SK-N-SH (cell line): ENCODE measurements around the gene GNA15. TPM values are rescaled to one million over a fixed set of nuclear protein-coding genes. Genes with fewer than 3 reads are reported as not detected.

Source experiments
- CTCF ChIA-PET: fragments of 300-600, 350-600 bp; formaldehyde crosslinking; extraction: SDS; loops from one replicate; lab custom pipeline; 2021; lab: Yijun Ruan, JAX
- POLR2A ChIA-PET: fragments of 350-600 bp; sonication (Branson Sonifier 250); formaldehyde crosslinking; extraction: SDS; loops from one replicate; lab custom pipeline; 2020; ENCODE audit warnings: antibody characterized with exemption, inconsistent platforms; lab: Yijun Ruan, JAX
- DNase-seq: peaks from one replicate; pipeline ENCODE4 v3.0.0; 2012
- H2AFZ ChIP-seq: fragments of 200-600 bp; sonication (generic); 2 replicates; pipeline ENCODE4 v1.8.1; 2016; ENCODE audit warnings: antibody characterized with exemption, mild to moderate bottlenecking, low read depth
- H3F3A ChIP-seq: fragments of 200-600 bp; sonication (generic); replicated peaks from 2 replicates; pipeline ENCODE3; 2016; ENCODE audit warnings: antibody characterized with exemption, mild to moderate bottlenecking; ENCODE audit not compliant: insufficient read depth
- H3K27ac ChIP-seq, 2 experiments: fragments of 200-500 bp in 1 of 2; fragments of 200-600 bp in 1 of 2; sonication (Bioruptor generic) in 1 of 2; sonication (generic), shearing (Covaris generic) in 1 of 2; 2 replicates each; pipeline versions ENCODE4 v1.5.1 to v1.6.1; 2014 to 2016; ENCODE audit warnings: low read depth in 2 of 2, inconsistent platforms in 1 of 2, low read length in 1 of 2, mild to moderate bottlenecking in 1 of 2, mixed read lengths in 1 of 2
- H3K27me3 ChIP-seq: fragments of 200-600 bp; sonication (generic), shearing (Covaris generic); 2 replicates; pipeline ENCODE4 v1.6.1; 2016; ENCODE audit warnings: mixed run types; ENCODE audit not compliant: insufficient read depth
- H3K36me3 ChIP-seq, 2 experiments: fragments of 200-500 bp in 1 of 2; fragments of 200-600 bp in 1 of 2; sonication (Bioruptor generic) in 1 of 2; sonication (generic) in 1 of 2; replicated peaks in 1 of 2; 2 replicates each; pipeline versions ENCODE3 to v1.5.1; 2014 to 2016; ENCODE audit warnings: low read length in 1 of 2, mild to moderate bottlenecking in 1 of 2; ENCODE audit not compliant: insufficient read depth in 2 of 2, control insufficient read depth in 1 of 2
- H3K4me1 ChIP-seq, 2 experiments: fragments of 200-500 bp in 1 of 2; fragments of 200-600 bp in 1 of 2; sonication (Bioruptor generic) in 1 of 2; sonication (generic), shearing (Covaris generic) in 1 of 2; 2 replicates each; pipeline versions ENCODE4 v1.5.1 to v1.6.1; 2014 to 2016; ENCODE audit warnings: low read depth in 1 of 2, low read length in 1 of 2, mixed run types in 1 of 2; ENCODE audit not compliant: insufficient read depth in 2 of 2, control insufficient read depth in 1 of 2
- H3K4me2 ChIP-seq: fragments of 200-600 bp; sonication (generic), shearing (Covaris generic); 2 replicates; pipeline ENCODE4 v1.6.1; 2017; ENCODE audit warnings: mixed run types
- H3K4me3 ChIP-seq, 2 experiments: fragments of 200-500 bp in 1 of 2; fragments of 200-600 bp in 1 of 2; sonication (Bioruptor generic) in 1 of 2; sonication (generic), shearing (Covaris generic) in 1 of 2; 2 replicates each; pipeline versions ENCODE4 v1.5.1 to v1.8.1; 2014 to 2016; ENCODE audit warnings: low read depth in 2 of 2, inconsistent platforms in 1 of 2, low read length in 1 of 2, mild to moderate bottlenecking in 1 of 2, mixed read lengths in 1 of 2, moderate library complexity in 1 of 2
- H3K79me2 ChIP-seq: fragments of 200-600 bp; sonication (generic); 2 replicates; pipeline ENCODE4 v1.8.1; 2017; ENCODE audit warnings: mild to moderate bottlenecking; ENCODE audit not compliant: insufficient read depth
- H3K9ac ChIP-seq: fragments of 200-600 bp; sonication (generic); 2 replicates; pipeline ENCODE4 v1.6.1; 2017; ENCODE audit warnings: mixed run types
- H3K9me2 ChIP-seq: fragments of 200-600 bp; sonication (generic); 2 replicates; pipeline ENCODE4 v1.6.1; 2017; ENCODE audit warnings: mixed run types
- H3K9me3 ChIP-seq: fragments of 200-600 bp; sonication (generic); 2 replicates; pipeline ENCODE4 v1.6.1; 2017; ENCODE audit warnings: mixed run types, mild to moderate bottlenecking, moderate library complexity
- H4K20me1 ChIP-seq: fragments of 200-600 bp; sonication (generic); 2 replicates; pipeline ENCODE4 v1.6.1; 2017; ENCODE audit warnings: mild to moderate bottlenecking, mixed run types; ENCODE audit not compliant: insufficient read depth
- CHD2 ChIP-seq: fragments of 150-350 bp; IDR thresholded peaks from 2 replicates; pipeline ENCODE4 v1.6.1; 2018; ENCODE audit warnings: low read length; ENCODE audit not compliant: partially characterized antibody
- EP300 ChIP-seq, 2 experiments: IDR thresholded peaks; 2 replicates each; pipeline versions ENCODE4 v1.4.0 to v1.6.1; 2012; ENCODE audit warnings: borderline replicate concordance in 1 of 2, low read depth in 1 of 2, low read length in 1 of 2
- EZH2phosphoT487 ChIP-seq: fragments of 200-600 bp; sonication (generic); IDR thresholded peaks from 2 replicates; pipeline ENCODE4 v1.6.1; 2017; ENCODE audit warnings: low read depth, mixed run types, mild to moderate bottlenecking, antibody characterized with exemption, moderate library complexity, borderline replicate concordance
- FOSL2 ChIP-seq: IDR thresholded peaks from 2 replicates; pipeline ENCODE4 v1.4.0; 2012; ENCODE audit warnings: low read depth, mild to moderate bottlenecking, moderate library complexity, borderline replicate concordance
- FOXJ3 ChIP-seq: sonication (generic); formaldehyde crosslinking; IDR thresholded peaks from 2 replicates; pipeline ENCODE4 v1.5.1; 2020; ENCODE audit warnings: mild to moderate bottlenecking, missing genetic modification reagents
- GABPA ChIP-seq: IDR thresholded peaks from 2 replicates; pipeline ENCODE4 v1.4.0; 2012; ENCODE audit warnings: low read depth, mild to moderate bottlenecking
- GATA2 ChIP-seq: sonication (generic); formaldehyde crosslinking; IDR thresholded peaks from 2 replicates; pipeline ENCODE4 v1.5.0; 2020; ENCODE audit warnings: mild to moderate bottlenecking, missing genetic modification reagents
- JUND ChIP-seq: IDR thresholded peaks from 2 replicates; pipeline ENCODE4 v1.4.0; 2012
- MXI1 ChIP-seq: IDR thresholded peaks from 2 replicates; pipeline ENCODE4 v1.6.1; 2012; ENCODE audit warnings: mild to moderate bottlenecking, low read depth, low read length, improper control_type of control experiment
- NFIC ChIP-seq: IDR thresholded peaks from 2 replicates; pipeline ENCODE4 v1.4.0; 2012; ENCODE audit warnings: borderline replicate concordance
- PBX3 ChIP-seq: IDR thresholded peaks from 2 replicates; pipeline ENCODE4; 2012
- POLR2AphosphoS5 ChIP-seq: IDR thresholded peaks from 2 replicates; pipeline ENCODE4 v1.6.1; 2012; ENCODE audit warnings: low read depth, low read length
- RAD21 ChIP-seq: IDR thresholded peaks from 2 replicates; pipeline ENCODE4 v1.6.1; 2012; ENCODE audit warnings: mild to moderate bottlenecking, low read length
- RFX5 ChIP-seq: IDR thresholded peaks from 2 replicates; pipeline ENCODE4 v1.6.1; 2012; ENCODE audit warnings: mild to moderate bottlenecking, improper control_type of control experiment, low read length
- SIN3A ChIP-seq: IDR thresholded peaks from 2 replicates; pipeline ENCODE4 v1.6.1; 2012; ENCODE audit warnings: low read depth, mild to moderate bottlenecking, low read length, moderate library complexity, borderline replicate concordance
- SMC3 ChIP-seq: IDR thresholded peaks from 2 replicates; pipeline ENCODE4 v1.6.1; 2012; ENCODE audit warnings: low read depth, low read length, improper control_type of control experiment
- TAF1 ChIP-seq: IDR thresholded peaks from 2 replicates; pipeline ENCODE4 v1.6.1; 2012; ENCODE audit warnings: low read depth, mild to moderate bottlenecking, low read length, moderate library complexity, borderline replicate concordance
- TCF12 ChIP-seq: IDR thresholded peaks from 2 replicates; pipeline ENCODE4 v1.4.0; 2012
- TEAD4 ChIP-seq: IDR thresholded peaks from 2 replicates; pipeline ENCODE4 v1.4.0; 2012; ENCODE audit warnings: mild to moderate bottlenecking, borderline replicate concordance; ENCODE audit not compliant: insufficient read depth
- YY1 ChIP-seq: IDR thresholded peaks from 2 replicates; pipeline ENCODE4 v1.4.0; 2012; ENCODE audit warnings: low read depth, mild to moderate bottlenecking
- ZBTB33 ChIP-seq: IDR thresholded peaks from 2 replicates; pipeline ENCODE4 v1.4.0; 2012; ENCODE audit warnings: low read depth, borderline replicate concordance
- WGBS: methylation state at CpG from one replicate; pipeline ENCODE4 v1.1.6; 2017; ENCODE audit warnings: low lambda C conversion rate; 5-methylcytosine and 5-hydroxymethylcytosine counted together
- polyA plus RNA-seq, 3 experiments: library from polyadenylated mRNA; depleted of rRNA; stranded (reverse); fragments of >200 nt; gene quantifications; 2 replicates each; pipeline ENCODE4 v1.2.3, GENCODE V29; 2012
- TF ChIP-seq, protein P1 (sequence below): fragments of 150-350 bp; IDR thresholded peaks from 2 replicates; pipeline ENCODE4 v1.6.1; 2017; ENCODE audit warnings: antibody characterized with exemption, low read length, low read depth, borderline replicate concordance
- TF ChIP-seq, protein P2 (sequence below): IDR thresholded peaks from 2 replicates; pipeline ENCODE4 v1.4.0; 2012; ENCODE audit warnings: low read depth, borderline replicate concordance

GNA15 gene
- polyA plus RNA-seq, 1 of the 3 experiments (the other 2 are of a cell fraction) = 0.05 TPM

GRCh38 chr19:3210347-3211017, 74.6 kb downstream of the GNA15 start (continued):
- TF ChIP-seq, protein P1, sequence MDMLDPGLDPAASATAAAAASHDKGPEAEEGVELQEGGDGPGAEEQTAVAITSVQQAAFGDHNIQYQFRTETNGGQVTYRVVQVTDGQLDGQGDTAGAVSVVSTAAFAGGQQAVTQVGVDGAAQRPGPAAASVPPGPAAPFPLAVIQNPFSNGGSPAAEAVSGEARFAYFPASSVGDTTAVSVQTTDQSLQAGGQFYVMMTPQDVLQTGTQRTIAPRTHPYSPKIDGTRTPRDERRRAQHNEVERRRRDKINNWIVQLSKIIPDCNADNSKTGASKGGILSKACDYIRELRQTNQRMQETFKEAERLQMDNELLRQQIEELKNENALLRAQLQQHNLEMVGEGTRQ = no peak
- TF ChIP-seq RAD21 (peak; percentile 42), NFIC (no peak)

GRCh38 chr19:3211191-3211590, 75.4 kb downstream of the GNA15 start:
- WGBS = 67% methylated on average over 8 of the region's 12 CpGs
- POLR2A ChIA-PET = no interaction called here
- Histone ChIP-seq H2AFZ (no peak overlapping the region), H3K9me2 (no peaks in the 10 kb centered on the region), H3K9ac (no peak overlapping the region), H3F3A (no peaks in the 10 kb centered on the region), H3K4me3 (no peak overlapping the region), H3K9me3 (no peaks in the 10 kb centered on the region), H3K27me3 (no peaks in the 10 kb centered on the region), H3K79me2 (no peaks in the 10 kb centered on the region), H3K36me3 (peaks cover 5 to 11% of the 10 kb centered on the region in 2 experiments)
- TF ChIP-seq EP300 (IDR thresholded peaks at IDR 0.05; ENCODE audit: borderline replicate concordance in 1 of 2, low read depth in 1 of 2, low read length in 1 of 2) = no peak
- TF ChIP-seq FOXJ3 (CRISPR knock-in tag) = no peak
- no peak for TF ChIP-seq PBX3
- TF ChIP-seq CHD2 = no peak
- TF ChIP-seq SMC3 = no peak
- no peak for TF ChIP-seq GABPA
- no peak for TF ChIP-seq JUND
- TF ChIP-seq RFX5 = no peak
- TF ChIP-seq ZBTB33 = no peak
- TF ChIP-seq TAF1 = no peak
- TF ChIP-seq TCF12 = no peak
- TF ChIP-seq TEAD4 = no peak
- no peak for TF ChIP-seq MXI1
- no peak for TF ChIP-seq SIN3A
- TF ChIP-seq GATA2 (CRISPR knock-in tag) = no peak
- no peak for TF ChIP-seq EZH2phosphoT487
- no peak for TF ChIP-seq POLR2AphosphoS5
- TF ChIP-seq, protein P2, sequence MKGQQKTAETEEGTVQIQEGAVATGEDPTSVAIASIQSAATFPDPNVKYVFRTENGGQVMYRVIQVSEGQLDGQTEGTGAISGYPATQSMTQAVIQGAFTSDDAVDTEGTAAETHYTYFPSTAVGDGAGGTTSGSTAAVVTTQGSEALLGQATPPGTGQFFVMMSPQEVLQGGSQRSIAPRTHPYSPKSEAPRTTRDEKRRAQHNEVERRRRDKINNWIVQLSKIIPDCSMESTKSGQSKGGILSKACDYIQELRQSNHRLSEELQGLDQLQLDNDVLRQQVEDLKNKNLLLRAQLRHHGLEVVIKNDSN = no peak
- no peak for TF ChIP-seq FOSL2
- no peak for TF ChIP-seq YY1
- TF ChIP-seq, all 33 proteins: peak for 0
- DNase-seq = no peak
- CTCF ChIA-PET = interaction anchor here (0.6 to 2.4 kb wide), 14 partner anchors 10 to 887 kb away, joined by 3 to 17 read pairs (median 4); partner anchors contain the start of gene CELF5
- Histone ChIP-seq H3K27ac (no peak overlapping the region), H3K4me2 (no peak overlapping the region), H4K20me1 (0 out of 2 replicates have a peak, but pooled peaks cover 5% of the 10 kb centered on the region), H3K4me1 (no peaks in the 10 kb centered on the region)
